CD4-positive, alpha-beta T cell treated with Interleukin-17A for 1 hour (primary cell): Measurements from ENCODE around the gene KRT27.
A peak's percentile ranks its signal among the peaks of the same experiment; 100 is the strongest.
"Not testable (repeated sequence)": the region's sequence is repeated elsewhere in the genome, so short reads cannot be mapped to it uniquely, and the experiment has no call there.

Source experiments
- DNase-seq: peaks from one replicate; pipeline ENCODE4 v3.0.0-alpha.2; 2020

The KRT27 gene, protein sequence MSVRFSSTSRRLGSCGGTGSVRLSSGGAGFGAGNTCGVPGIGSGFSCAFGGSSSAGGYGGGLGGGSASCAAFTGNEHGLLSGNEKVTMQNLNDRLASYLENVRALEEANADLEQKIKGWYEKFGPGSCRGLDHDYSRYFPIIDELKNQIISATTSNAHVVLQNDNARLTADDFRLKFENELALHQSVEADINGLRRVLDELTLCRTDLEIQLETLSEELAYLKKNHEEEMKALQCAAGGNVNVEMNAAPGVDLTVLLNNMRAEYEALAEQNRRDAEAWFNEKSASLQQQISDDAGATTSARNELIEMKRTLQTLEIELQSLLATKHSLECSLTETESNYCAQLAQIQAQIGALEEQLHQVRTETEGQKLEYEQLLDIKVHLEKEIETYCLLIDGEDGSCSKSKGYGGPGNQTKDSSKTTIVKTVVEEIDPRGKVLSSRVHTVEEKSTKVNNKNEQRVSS

DNA sequence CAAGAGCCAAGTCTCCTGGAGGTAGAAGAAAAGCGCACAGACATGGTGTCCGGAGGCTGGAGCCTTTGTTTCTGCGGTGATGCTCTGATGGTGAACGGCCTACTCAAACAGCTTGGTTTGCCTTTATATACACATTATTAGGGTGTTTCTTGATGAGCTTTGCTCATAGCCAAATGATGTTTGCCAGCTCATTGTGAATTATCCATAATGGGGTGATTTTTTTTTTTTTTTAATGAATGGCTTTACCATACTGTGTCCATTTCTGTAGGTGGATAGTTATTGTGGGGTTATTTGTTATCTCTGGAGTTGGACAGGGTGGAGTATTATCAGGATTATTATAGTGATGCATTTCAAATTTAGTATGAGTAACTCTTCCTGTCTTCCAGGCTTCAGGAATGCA, at the start of gene KRT27:
Gene KRT27, minus strand, starts transcription at position 101 of the 400 bp plus-strand sequence. Its CDS starts 57 bp downstream, at position 44.
- no peak for DNase-seq

DNA sequence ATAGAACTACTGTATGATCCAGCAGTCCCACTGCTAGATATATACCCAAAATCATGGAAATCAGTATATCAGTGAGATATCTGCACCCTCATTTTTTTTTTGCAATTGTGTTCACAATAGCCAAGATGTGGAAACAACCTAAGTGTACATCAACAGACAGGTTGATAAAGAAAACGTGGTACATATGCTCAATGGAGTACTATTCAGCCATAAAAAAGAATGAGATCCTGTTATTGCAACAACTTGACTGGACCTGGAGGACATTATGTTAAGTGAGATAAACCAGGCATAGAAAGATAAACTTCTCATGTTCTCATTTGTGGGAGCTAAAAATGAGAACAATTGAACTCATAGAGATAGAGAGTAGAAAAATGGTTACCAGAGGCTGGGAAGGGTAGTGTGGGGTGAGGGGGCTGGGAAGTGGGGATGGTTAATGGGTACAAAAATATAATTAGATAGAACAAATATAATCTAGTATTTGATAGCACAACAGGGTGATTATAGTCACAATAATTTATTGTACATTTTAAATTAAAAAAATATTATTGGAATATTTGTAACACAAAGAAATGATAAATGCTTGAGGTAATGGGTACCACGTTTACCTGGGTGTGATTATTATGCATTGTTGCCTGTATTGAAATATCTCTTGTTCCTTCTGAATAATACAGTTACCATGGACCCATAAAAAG, 47.9 kb upstream of the KRT27 start:
- no peak for DNase-seq

DNA sequence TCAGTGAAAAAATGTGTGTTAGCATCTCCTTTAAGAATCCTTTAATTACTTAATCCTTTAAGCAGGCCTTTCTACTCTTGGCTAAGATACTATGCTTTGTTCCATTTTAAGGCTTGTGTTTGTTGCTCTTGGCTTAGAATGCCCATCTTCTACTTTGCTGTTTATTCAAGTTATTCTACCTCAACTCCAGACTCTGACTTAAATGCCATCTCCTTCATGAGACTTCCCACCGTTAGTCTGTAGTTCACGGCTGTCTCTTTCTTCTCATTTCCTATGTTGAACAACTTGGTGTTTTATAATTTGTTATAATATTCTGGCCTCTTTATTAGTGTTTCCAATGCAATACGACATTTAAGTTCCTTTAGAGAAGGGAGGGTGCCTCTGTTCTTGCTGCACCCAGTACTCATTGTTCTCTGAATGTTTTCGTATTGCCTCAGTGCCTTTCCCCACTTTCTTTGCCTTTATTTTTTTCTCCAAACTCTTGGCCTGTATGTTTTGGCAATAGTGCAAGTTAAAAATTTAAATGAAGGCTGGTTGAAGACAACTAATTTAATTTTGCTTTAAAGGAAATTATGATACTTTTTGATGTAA, 46.2 kb upstream of the KRT27 start:
- DNase-seq: no peak

DNA sequence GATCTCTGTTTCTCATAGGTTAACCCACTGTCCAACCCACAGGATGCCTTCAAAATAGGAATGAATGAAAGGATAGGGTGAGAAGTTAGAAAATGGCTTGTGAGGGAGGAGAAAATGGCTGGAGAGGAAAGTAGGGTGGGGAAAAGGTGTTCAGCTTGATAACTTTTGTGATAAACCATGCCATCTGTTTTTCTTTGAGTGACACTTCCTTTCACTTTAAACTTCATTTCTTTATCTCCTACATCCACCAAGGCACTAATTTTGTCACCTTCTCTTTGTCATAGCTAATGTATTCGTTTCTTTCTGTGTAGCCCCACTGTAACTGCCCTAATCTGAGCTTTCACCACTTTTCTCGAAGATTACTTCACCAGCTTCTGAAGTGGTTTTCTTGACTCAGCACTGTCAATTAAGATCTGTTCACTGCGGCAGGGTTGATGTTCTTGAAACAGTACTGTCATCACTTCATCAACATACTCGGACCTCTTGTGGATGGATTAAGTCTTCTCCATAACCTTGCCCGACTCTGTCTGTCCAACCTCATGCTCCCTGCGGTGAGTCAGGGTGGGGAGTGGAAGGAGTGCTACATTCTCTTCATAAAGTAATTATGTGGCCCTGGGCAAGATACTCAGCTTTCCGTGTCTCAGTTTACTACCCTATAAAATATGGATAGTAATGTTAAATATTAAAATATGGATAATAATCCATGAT, 45.5 kb upstream of the KRT27 start:
- DNase-seq: no peak

DNA sequence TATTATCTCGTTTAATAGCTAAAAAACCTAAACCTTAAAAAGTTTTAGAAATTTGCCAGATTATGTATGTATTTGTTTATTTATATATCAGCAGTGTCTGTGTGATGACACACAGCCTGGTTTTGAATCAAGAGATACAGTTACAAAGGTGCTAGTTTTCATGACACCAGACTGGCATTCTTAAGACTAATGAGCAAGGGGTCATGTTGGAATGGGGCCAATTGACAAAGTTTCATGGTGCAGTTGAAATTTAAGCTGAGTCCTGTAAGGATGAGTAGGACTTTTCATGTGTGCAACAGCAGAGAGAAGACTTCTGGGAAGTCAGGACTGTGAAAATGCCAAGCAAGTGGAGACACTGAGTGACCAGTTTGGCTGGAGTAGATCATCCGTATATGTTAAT, 43.2 kb upstream of the KRT27 start:
- no peak for DNase-seq

DNA sequence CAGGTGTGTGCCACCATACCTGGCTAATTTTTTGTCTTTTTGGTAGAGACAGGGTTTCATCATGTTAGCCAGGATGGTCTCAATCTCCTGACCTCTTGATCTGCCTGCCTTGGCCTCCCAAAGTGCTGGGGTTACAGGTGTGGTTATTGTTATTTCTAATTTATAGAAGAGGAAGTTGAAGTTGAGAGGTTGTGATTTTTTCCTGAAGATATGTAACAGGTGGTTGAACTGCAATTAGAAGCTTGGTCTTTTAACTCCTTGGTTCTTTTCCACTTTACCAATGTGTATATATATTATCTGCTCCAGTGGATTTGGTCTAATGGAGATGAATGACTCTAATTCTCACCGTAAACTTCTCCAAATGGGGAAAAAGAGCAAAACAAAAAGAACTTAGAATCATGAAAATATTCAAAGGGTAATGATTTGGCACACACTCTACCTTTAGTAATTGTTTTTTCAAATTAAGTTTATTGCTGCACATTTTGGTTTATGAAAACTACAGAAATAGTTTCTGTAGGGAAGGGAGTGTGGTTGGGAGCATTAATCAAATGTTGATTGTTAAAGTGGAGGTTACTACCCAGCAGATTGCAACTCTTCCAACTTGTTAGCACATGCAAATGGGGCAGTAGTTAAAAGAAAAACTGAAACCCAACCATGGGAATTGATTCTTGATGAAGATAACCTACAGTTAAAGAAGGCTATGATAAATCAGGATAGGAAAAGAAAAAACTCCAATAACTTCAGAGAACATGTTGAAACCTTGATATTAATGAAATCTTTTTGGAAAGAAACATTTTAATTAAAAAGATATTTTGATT, 41.9 kb upstream of the KRT27 start:
- DNase-seq: no peak

DNA sequence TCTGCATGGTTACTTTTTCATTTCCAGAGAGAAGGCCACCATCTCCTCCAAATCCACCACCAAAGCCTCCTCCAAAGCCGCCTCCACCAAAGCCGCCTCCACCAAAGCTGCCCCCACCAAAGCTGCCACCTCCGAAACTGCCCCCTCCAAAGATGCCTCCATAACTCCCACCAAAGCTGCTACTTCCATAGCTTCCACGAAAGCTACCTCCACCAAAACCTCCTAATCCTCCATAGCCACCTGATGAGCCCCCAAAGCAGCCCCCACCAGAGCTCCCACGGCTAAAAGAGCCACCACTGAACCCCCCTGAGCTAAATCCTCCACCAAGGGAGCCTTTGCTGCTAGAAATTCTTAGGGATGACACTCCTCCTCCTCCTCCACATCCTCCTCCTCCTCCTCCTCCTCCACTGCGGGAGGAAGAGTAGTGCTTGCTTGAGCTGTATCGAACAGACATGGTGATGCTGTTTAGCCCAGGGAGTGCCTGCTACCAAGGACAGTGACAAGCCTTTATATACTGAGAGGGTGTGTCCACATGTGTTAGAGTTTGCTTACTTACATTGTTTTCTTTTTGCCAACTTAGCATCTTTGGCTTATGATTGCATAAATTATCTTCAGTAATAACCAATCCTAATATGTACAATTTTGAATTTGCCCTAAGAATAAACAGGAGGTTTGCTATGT, 39.9 kb upstream of the KRT27 start, which contains the start of gene KRT10:
Gene KRT10, minus strand, starts transcription at position 483 of the 681 bp plus-strand sequence. Its CDS starts 29 bp downstream, at position 454.
- no peak for DNase-seq

DNA sequence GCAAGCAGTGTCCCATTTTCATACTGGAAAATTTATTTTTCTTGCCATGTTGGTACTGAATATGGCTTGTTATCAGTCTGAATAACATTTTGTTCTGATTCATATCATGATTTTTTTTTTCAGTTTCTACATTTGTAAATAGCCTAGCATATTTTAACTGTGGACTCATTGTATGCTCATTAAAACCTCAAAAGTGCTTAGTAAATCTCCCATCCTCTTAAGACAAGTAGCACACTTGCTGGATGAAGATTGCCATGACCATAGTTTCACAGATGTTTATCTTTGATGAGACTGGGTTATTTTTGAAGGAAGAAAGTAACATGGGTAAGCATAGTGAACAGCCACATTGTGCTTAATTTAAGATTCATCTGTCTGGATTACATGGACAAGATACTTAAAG, 39.2 kb upstream of the KRT27 start:
- DNase-seq: no peak

DNA sequence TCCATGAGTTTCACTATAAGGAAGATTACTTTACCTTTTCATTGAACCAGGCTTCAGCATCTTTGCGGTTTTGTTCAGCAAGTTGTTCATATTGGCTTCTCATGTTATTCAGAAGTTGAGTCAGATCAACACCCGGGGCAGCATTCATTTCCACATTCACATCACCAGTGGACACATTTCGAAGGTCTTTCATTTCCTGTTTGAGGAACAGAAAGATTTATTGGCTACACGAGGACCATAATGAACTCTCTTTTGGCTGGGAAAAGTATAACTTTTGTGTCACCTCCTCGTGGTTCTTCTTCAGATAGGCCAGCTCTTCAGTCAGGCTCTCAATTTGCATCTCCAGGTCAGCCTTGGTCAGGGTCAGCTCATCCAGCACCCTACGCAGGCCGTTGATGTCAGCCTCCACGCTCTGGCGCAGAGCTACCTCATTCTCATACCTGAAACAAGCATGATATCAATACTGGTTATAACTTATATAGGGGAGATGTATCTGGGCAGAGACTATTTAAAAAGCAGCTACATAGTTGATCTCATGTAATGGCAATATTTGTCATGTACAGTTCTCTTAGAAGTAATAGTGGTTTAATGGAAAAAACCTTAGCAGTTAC, 38.0 kb upstream of the KRT27 start:
- no peak for DNase-seq

DNA sequence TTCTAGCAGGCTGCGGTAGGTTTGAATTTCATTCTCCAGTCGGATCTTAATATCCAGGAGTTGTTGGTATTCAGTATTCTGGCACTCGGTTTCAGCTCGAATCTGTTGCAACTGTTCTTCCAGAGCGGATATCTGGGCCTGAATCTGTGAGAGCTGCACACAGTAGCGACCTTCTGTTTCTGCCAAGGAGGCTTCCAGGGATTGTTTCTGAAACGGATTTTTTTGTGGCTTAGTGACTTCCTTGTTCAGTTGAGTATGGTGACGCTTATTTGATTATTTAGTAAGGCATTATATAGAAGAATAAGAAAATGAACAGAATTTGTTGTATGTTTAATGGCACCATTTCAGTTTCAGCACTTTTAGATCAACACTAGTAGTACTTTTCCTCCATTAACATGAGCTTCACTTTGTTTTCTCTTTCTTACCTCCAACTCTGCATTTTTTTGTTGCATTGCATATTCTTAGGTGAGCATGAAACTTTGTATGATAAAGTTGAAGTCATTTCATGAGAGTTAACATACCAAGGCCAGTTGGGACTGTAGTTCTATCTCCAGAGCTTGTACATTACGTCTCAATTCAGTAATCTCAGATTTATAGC, 37.3 kb upstream of the KRT27 start:
- no peak for DNase-seq

DNA sequence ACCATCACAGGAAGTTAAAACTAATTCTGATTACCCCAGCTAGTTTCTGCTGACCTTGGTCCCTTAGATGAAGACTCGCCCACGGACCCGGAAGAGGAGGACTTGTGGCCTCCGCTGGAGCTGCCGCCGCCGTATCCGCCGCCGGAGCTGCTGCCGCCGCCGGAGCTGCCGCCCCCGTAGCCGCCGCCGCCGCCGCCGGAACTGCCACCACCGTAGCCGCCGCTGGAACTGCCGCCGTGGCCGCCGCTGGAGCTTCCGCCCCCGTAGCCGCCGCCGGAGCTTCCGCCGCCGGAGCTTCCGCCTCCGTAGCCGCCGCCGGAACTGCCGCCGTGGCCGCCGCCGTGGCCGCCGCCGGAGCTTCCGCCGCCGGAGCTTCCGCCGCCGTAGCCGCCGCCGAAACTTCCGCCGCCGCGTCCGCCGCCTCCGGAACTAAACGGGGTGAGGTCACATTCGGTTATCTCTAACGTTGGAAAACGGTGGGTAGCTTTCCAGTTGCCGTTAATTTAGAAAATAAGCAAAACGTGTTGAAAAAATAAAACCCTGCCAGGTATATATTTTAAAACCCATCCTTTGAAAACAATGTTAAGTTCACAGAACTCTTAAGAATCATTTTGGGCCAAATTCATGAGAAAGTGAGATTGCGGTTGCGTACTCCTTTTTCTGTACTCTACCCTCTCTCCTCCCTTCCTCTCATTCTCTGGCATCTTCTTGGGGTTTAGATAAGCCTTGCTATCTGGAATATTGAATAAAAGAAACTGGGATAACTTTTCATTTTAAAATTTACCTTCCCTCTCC, 36.6 kb upstream of the KRT27 start:
- DNase-seq: peak; percentile 89

DNA sequence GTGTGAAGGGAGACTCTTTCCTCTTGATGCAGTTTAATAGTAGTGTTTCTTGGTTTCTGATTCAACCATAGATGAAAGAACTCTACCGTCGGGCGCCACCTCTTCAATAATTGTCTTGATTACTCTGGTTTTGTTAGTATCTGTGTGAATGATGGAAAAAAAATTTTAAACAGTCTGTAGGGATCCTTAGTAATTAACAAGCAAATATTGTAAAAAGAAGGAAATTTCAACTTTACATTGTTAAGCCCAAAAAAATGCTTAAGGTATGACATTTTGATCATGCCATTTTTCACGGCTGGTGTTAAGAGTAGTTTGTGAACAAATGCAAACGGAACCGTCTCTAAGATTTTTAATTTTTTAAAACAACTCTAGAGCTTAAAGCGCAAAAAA, 36.0 kb upstream of the KRT27 start:
- no peak for DNase-seq

DNA sequence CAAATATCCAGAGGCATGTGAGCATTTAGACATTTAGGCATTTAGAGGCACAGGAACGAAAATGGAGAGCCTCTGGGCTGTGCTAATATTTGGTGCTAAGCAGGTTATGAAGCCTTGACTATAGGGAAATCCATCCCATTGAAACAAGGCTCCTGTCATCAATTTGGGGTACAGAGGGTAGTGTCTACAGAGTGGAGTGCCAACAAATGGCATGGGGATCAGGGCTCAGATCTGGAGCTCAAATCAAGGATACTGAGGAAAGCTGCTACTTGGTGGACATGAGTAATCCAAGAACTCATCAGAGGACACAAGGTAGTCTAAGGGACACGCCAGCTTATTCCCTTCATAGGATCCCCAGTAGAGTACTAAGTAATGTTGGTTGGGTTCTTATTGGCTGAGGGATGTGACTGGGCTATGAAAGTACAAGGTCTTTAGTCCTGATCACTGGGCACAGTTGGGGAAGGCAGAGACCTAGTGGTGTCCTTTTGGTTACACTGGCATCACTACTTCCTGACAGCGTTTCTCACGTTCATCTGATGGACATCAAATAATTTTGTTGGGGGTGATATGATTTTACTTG, 34.8 kb upstream of the KRT27 start:
- no peak for DNase-seq

DNA sequence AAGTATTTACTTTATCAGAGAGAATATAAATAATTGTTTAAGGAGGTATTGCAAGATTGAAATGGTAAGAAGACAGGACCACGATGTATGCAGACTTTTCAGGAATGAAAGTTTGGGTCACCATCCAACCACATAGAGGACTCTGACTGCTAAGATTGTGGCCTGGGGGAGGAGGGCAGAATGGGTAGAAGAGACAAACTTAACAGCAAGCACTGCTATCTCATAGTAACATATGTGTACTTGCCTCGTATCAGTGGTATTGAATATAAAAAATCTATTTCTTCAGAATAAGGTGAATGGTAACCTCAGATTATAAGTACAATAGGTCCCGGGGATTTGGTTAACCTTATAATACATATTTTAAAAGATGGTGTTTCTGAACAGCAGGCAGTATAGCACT, 34.2 kb upstream of the KRT27 start:
- no peak for DNase-seq

DNA sequence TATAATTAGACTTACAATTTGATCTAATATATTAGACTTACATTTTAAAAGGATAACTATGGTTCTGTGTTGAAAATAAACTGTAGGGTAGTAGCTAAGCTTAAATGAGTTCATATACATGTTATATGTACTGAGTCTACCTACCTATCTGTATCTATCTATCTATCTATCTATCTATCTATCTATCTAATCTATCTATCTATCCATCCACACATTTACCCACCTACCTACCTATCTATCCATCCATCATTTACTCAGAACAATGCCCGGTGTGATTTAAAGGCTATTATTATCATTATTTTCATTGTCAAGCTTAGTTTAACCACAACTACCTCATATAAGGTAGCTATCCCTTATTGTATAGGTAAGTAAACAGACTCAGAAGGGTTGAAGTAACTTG, 33.0 kb upstream of the KRT27 start:
- no peak for DNase-seq

DNA sequence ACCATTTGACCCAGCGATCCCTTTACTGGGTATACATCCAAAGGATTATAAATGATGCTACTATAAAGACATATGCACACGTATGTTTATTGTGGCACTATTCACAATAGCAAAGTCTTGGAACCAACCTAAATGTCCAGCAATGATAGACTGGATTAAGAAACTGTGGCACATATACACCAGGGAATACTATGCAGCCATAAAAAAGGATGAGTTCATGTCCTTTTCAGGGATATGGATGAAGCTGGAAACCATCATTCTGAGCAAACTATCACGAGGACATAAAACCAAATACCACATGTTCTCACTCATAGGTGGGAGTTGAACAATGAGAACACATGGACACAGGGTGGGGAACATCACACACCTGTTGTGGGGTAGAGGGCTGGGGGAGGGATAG, 32.3 kb upstream of the KRT27 start:
- not testable (repeated sequence) for DNase-seq

DNA sequence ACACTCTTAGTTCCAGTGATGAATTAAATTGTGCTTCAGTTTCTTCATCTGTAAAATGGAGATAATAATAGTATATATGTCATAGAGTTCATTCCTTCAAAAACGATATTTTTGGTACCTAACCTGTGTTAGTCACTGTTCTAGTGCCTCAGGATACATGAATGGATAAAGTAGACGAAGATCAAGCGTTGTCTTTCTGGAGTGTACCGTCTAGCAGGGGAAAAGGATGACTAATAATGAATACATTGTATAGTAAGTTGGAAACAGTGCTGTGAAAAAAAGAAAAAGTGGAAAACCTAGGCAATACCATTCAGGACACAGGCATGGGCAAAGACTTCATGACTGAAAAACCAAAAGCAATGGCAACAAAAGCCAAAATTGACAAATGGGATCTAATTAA, 31.5 kb upstream of the KRT27 start:
- no peak for DNase-seq

DNA sequence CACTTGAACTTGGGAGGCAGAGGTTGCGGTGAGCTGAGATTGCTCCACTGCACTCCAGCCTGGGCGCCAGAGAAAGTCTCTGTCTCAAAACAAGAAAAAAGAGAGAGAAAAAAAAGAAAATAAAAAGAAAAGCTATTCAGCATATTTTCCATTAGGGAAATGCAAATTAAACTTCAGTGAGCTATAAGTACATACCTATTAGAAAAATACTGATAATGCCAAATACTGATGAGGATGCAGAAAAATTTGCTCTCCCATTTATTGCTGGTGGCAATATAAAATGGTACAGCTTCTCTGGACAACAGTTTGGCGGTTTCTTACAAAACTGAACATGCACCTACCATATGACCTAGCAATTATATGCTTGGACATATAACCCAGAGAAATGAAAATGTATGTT, 30.3 kb upstream of the KRT27 start:
- DNase-seq: no peak

DNA sequence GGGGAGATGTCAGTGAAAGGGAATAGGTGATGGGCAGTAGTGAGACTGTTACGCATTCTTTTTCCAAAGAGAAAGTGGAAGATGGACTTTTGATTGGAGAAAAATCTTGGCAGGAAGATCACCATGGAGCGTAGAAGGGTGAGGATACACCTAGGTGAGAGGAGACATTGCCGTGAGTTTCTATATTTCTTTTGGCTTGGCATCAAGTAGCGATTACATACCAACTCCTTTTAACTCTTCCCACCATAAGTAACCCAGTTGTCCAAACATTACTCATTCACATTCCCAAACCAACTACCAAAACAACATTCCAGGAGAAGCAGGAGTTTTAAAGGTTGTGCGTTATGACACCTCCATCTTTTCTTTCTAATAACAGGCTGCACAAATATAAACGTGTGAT, 28.1 kb upstream of the KRT27 start:
- DNase-seq: no peak
